Retina (tissue), 1 donor: ENCODE data around the gene KRT26.
"Not testable (repeated sequence)": the region's sequence is repeated elsewhere in the genome, so short reads cannot be mapped to it uniquely, and the experiment has no call there.

ENCODE experiments used
- DNase-seq: peaks from one replicate; pipeline ENCODE4 v3.0.0-alpha.2; 2016

KRT26 gene

GRCh38 chr17:40772101-40772500, at the start of gene KRT26:
KRT26 (minus strand) TSS chr17:40772201; CDS start chr17:40772113, 88 bp downstream.
- no peak for DNase-seq

- no peak for DNase-seq
Observed at GRCh38 chr17:40821536-40821935, 49.5 kb upstream of the KRT26 start.

- no peak for DNase-seq
Observed at GRCh38 chr17:40820228-40820838, 48.3 kb upstream of the KRT26 start.

GRCh38 chr17:40819528-40820125, 47.6 kb upstream of the KRT26 start:
- no peak for DNase-seq

GRCh38 chr17:40818733-40819527, 46.9 kb upstream of the KRT26 start:
- peak; percentile 89 for DNase-seq

GRCh38 chr17:40818343-40818732, 46.3 kb upstream of the KRT26 start:
- DNase-seq: no peak

GRCh38 chr17:40817103-40817682, 45.2 kb upstream of the KRT26 start:
- DNase-seq: no peak

- DNase-seq: no peak
Observed at GRCh38 chr17:40816569-40816968, 44.6 kb upstream of the KRT26 start.

- DNase-seq: no peak
Observed at GRCh38 chr17:40815381-40815780, 43.4 kb upstream of the KRT26 start.

- DNase-seq: not testable (repeated sequence)
Observed at GRCh38 chr17:40814657-40815056, 42.7 kb upstream of the KRT26 start.

GRCh38 chr17:40813804-40814203, 41.8 kb upstream of the KRT26 start:
- DNase-seq: no peak

- no peak for DNase-seq
Observed at GRCh38 chr17:40812639-40813038, 40.6 kb upstream of the KRT26 start.

- DNase-seq: no peak
Observed at GRCh38 chr17:40810494-40810893, 38.5 kb upstream of the KRT26 start.

GRCh38 chr17:40809721-40810421, 37.9 kb upstream of the KRT26 start:
- no peak for DNase-seq

- no peak for DNase-seq
Observed at GRCh38 chr17:40806131-40806530, 34.1 kb upstream of the KRT26 start.

GRCh38 chr17:40803617-40804082, 31.6 kb upstream of the KRT26 start:
- DNase-seq: peak; percentile 83

GRCh38 chr17:40801157-40801556, 29.2 kb upstream of the KRT26 start:
- DNase-seq: no peak

GRCh38 chr17:40800381-40800780, 28.4 kb upstream of the KRT26 start:
- no peak for DNase-seq

- DNase-seq: no peak
Observed at GRCh38 chr17:40799859-40800258, 27.9 kb upstream of the KRT26 start, which contains the start of gene KRT28. KRT28 (minus strand) TSS chr17:40799959; CDS start chr17:40799893, 66 bp downstream.

GRCh38 chr17:40796846-40797245, 24.8 kb upstream of the KRT26 start:
- DNase-seq: no peak

- no peak for DNase-seq
Observed at GRCh38 chr17:40795019-40795667, 23.1 kb upstream of the KRT26 start.

GRCh38 chr17:40794466-40794865, 22.5 kb upstream of the KRT26 start:
- DNase-seq: no peak
